WTC11 (cell line): Measurements from ENCODE around the gene RAC2. TPM values are rescaled to one million over a fixed set of nuclear protein-coding genes. Genes with fewer than 3 reads are reported as not detected.

Experiments used
- ATAC-seq: fragments of 200-7000 bp; cut with Tn5 transposase; 2 replicates; pipeline ENCODE4 v1.10.0; 2021; ENCODE audit warnings: mild to moderate bottlenecking, moderate library complexity
- CTCF ChIA-PET: fragments of 300-600 bp; sonication (Branson Sonifier 250); formaldehyde crosslinking; loops from one replicate; lab custom pipeline; 2021; ENCODE audit warnings: antibody characterized with exemption; lab: Charles Lee
- POLR2A ChIA-PET: fragments of 350-600 bp; sonication (Branson Sonifier 250); formaldehyde crosslinking; loops from one replicate; lab custom pipeline; 2021; ENCODE audit warnings: antibody characterized with exemption; lab: Charles Lee
- DNase-seq: peaks from one replicate; pipeline ENCODE4 v3.0.0; 2021; ENCODE audit warnings: low spot score
- H3K27ac Mint-ChIP-seq: 2 replicates; pipeline ENCODE4 v1.8.0; 2021; ENCODE audit warnings: mixed read lengths
- H3K27me3 Mint-ChIP-seq: 2 replicates; pipeline ENCODE4 v1.8.0; 2021; ENCODE audit warnings: low read depth, mild to moderate bottlenecking, moderate library complexity, mixed read lengths
- H3K36me3 Mint-ChIP-seq: 2 replicates; pipeline ENCODE4 v1.8.0; 2021; ENCODE audit warnings: mixed read lengths
- H3K4me1 Mint-ChIP-seq: 2 replicates; pipeline ENCODE4 v1.8.0; 2022; ENCODE audit warnings: mixed read lengths
- H3K4me3 Mint-ChIP-seq: 2 replicates; pipeline ENCODE4 v1.8.0; 2021; ENCODE audit warnings: mild to moderate bottlenecking, moderate library complexity, mixed read lengths
- H3K9me3 Mint-ChIP-seq: 2 replicates; pipeline ENCODE4 v1.8.0; 2021; ENCODE audit warnings: mixed read lengths
- ATF1 ChIP-seq: sonication (generic); formaldehyde crosslinking; IDR thresholded peaks from 2 replicates; pipeline ENCODE4 v1.8.1; 2023; ENCODE audit warnings: mild to moderate bottlenecking, moderate library complexity, missing genetic modification reagents
- ATF2 ChIP-seq: sonication (generic); formaldehyde crosslinking; IDR thresholded peaks from 2 replicates; pipeline ENCODE4 v1.8.1; 2022; ENCODE audit warnings: low read depth, missing genetic modification reagents, borderline replicate concordance
- EMX1 ChIP-seq: fragments of 250-450 bp; sonication (Bioruptor Pico); IDR thresholded peaks from 2 replicates; pipeline ENCODE4 v1.8.0; 2021; ENCODE audit warnings: mild to moderate bottlenecking
- ESRRA ChIP-seq: sonication (generic); formaldehyde crosslinking; IDR thresholded peaks from 2 replicates; pipeline ENCODE4 v1.8.1; 2022; ENCODE audit warnings: mild to moderate bottlenecking, missing genetic modification reagents, borderline replicate concordance
- FOXJ3 ChIP-seq: sonication (generic); formaldehyde crosslinking; IDR thresholded peaks from 2 replicates; pipeline ENCODE4 v1.9.0; 2021; ENCODE audit warnings: missing genetic modification reagents, mild to moderate bottlenecking, borderline replicate concordance
- FOXP1 ChIP-seq: sonication (generic); formaldehyde crosslinking; IDR thresholded peaks from 2 replicates; pipeline ENCODE4 v1.8.0; 2022; ENCODE audit warnings: missing genetic modification reagents, mild to moderate bottlenecking, moderate library complexity, borderline replicate concordance
- HMGXB4 ChIP-seq: sonication (generic); formaldehyde crosslinking; IDR thresholded peaks from 2 replicates; pipeline ENCODE4 v1.8.1; 2023; ENCODE audit warnings: mild to moderate bottlenecking, moderate library complexity, missing genetic modification reagents
- KAT7 ChIP-seq: sonication (generic); formaldehyde crosslinking; IDR thresholded peaks from 2 replicates; pipeline ENCODE4 v1.8.1; 2023; ENCODE audit warnings: missing genetic modification reagents, mild to moderate bottlenecking, borderline replicate concordance
- MYBL2 ChIP-seq: sonication (generic); formaldehyde crosslinking; IDR thresholded peaks from 2 replicates; pipeline ENCODE4 v1.8.1; 2023; ENCODE audit warnings: mild to moderate bottlenecking, moderate library complexity, missing genetic modification reagents
- NFE2L1 ChIP-seq: sonication (generic); formaldehyde crosslinking; IDR thresholded peaks from 2 replicates; pipeline ENCODE4 v1.8.1; 2023; ENCODE audit warnings: missing genetic modification reagents
- NR2C2 ChIP-seq: sonication (generic); formaldehyde crosslinking; IDR thresholded peaks from 2 replicates; pipeline ENCODE4 v1.8.0; 2022; ENCODE audit warnings: mild to moderate bottlenecking, missing genetic modification reagents
- PRDM15 ChIP-seq: sonication (generic); formaldehyde crosslinking; IDR thresholded peaks from 2 replicates; pipeline ENCODE4 v1.8.0; 2022; ENCODE audit warnings: missing genetic modification reagents
- PRRX2 ChIP-seq: fragments of 250-450 bp; sonication (Bioruptor Pico); IDR thresholded peaks from 2 replicates; pipeline ENCODE4 v1.8.0; 2021; ENCODE audit warnings: mild to moderate bottlenecking
- RELA ChIP-seq: sonication (generic); formaldehyde crosslinking; IDR thresholded peaks from 2 replicates; pipeline ENCODE4 v1.8.1; 2022; ENCODE audit warnings: missing genetic modification reagents, mild to moderate bottlenecking, borderline replicate concordance
- USF1 ChIP-seq: sonication (generic); formaldehyde crosslinking; IDR thresholded peaks from 2 replicates; pipeline ENCODE4 v1.8.0; 2022; ENCODE audit warnings: mild to moderate bottlenecking, missing genetic modification reagents
- ZNF317 ChIP-seq: sonication (generic); formaldehyde crosslinking; IDR thresholded peaks from 2 replicates; pipeline ENCODE4 v1.8.1; 2023; ENCODE audit warnings: low read depth, mild to moderate bottlenecking, moderate library complexity, missing genetic modification reagents, borderline replicate concordance
- ZNF396 ChIP-seq: fragments of 250-450 bp; sonication (Bioruptor Pico); IDR thresholded peaks from 2 replicates; pipeline ENCODE4 v1.8.0; 2021; ENCODE audit warnings: mild to moderate bottlenecking, moderate library complexity, borderline replicate concordance
- ZNF416 ChIP-seq: fragments of 250-450 bp; sonication (Bioruptor Pico); IDR thresholded peaks from 2 replicates; pipeline ENCODE4 v1.9.0; 2021; ENCODE audit warnings: mild to moderate bottlenecking, inconsistent platforms
- ZNF532 ChIP-seq: fragments of 250-450 bp; sonication (Bioruptor Pico); IDR thresholded peaks from 2 replicates; pipeline ENCODE4 v1.9.0; 2021; ENCODE audit warnings: mild to moderate bottlenecking, borderline replicate concordance
- total RNA-seq: library from RNA; stranded (reverse); gene quantifications from 3 replicates; pipeline ENCODE4 v1.2.3, GENCODE V29; 2021

The RAC2 gene
- total RNA-seq, 1 experiment from 2014 or later, result 3.6 TPM

GRCh38 chr22:37177755-37178154 lies 66.3 kb downstream of the RAC2 start:
- ChIA-PET CTCF (interaction anchor here (1.2 to 2.4 kb wide), 2 partner anchors 11 to 21 kb away, joined by 6 to 10 read pairs; no protein-coding TSS in a partner anchor), POLR2A (no interaction called here)
- DNase-seq (no peak), ATAC-seq (no peak)
- no peak for TF ChIP-seq USF1 (CRISPR knock-in tag)
- no peak for TF ChIP-seq RELA (CRISPR knock-in tag)
- no peak for TF ChIP-seq EMX1
- TF ChIP-seq ZNF416, result no peak
- no peak for TF ChIP-seq MYBL2
- no peak for TF ChIP-seq ZNF396 (CRISPR knock-in tag)
- no peak for TF ChIP-seq KAT7 (CRISPR knock-in tag)
- TF ChIP-seq HMGXB4 (CRISPR knock-in tag), result no peak
- TF ChIP-seq PRDM15, result no peak
- no peak for TF ChIP-seq ESRRA
- TF ChIP-seq NR2C2, result no peak
- TF ChIP-seq PRRX2 (CRISPR knock-in tag), result no peak
- TF ChIP-seq ZNF317 (CRISPR knock-in tag), result no peak
- no peak for TF ChIP-seq FOXJ3 (CRISPR knock-in tag)
- TF ChIP-seq NFE2L1 (CRISPR knock-in tag), result no peak
- no peak for TF ChIP-seq FOXP1 (CRISPR knock-in tag)
- no peak for TF ChIP-seq ZNF532 (CRISPR knock-in tag)
- TF ChIP-seq ATF2 (CRISPR knock-in tag), result no peak
- no peak for TF ChIP-seq ATF1 (CRISPR knock-in tag)
- Mint-ChIP-seq H3K27me3 (no peaks in the 10 kb centered on the region; the same call in 1 of the 2 replicates), H3K4me1 (peaks cover 25% of the 10 kb centered on the region), H3K27ac (no peak overlapping the region), H3K9me3 (no peaks in the 10 kb centered on the region), H3K36me3 (no peaks in the 10 kb centered on the region), H3K4me3 (no peak overlapping the region)
